Measurements from ENCODE around the gene CD58. TPM values are rescaled to one million over a fixed set of nuclear protein-coding genes. Genes with fewer than 3 reads are reported as not detected.

Gene CD58
- total RNA-seq, 1 donor from 2014 or later, result 17.2 TPM

DNA sequence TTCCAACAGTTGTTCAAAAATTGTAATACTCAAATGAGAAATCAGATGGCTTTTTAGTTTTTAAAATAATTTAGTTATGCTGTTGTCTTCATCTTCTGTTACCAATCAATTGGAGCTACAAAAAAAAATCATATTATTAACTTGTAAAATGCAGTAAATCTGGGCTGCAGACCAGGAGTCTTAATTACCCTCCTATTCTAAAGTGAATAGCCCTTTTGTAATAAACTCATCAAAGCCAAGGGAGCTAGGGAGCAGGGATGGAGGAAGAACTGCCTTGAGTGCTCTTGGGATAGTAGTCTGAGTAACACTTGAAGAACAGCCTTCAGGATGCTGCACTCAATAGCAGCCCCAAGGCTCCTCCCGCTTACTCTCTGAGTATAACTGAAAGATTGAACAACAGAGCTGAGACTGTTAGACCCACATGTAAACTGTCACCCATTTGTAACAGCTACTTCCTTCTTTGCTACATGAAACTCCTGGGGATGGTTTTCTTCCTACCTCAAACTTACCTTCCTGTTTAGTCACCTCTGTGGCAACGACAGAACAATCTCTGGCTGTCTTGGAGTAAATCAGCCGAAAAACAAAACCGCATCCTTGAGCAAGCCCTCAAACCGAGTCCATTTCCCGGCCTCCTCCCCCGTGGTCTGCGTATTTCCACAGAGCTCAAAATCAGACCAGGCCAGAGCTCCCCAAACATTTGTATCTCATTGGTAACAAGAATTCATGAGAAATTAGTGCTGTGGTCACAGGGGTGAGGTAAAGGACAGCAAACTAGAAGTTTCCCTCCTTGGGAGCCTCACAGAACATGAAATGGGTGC lies 55.9 kb downstream of the CD58 start:
- DNase-seq (ENCODE audit: extremely low read depth, low read depth, low spot score), result no peak

DNA sequence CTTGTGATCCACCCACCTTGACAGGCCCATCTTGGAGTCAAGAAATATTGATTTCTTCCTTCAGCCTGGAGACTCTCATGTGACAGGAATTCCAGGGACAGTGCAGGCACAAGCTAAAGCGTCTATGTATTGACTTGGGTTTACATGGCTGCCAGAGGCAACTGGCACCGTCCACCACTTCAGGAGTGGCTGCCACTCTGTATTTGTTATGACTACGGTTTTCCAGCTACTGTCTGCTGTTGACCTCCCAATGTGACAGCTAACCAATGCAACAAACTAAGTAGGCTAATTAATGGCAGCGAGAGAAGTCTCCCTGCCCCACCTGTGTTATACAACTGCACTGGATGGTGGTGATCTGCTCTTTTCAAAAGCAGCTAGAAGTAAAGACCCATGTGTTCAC lies 56.9 kb downstream of the CD58 start:
- no peak for DNase-seq (ENCODE audit: extremely low read depth, low read depth, low spot score)

DNA sequence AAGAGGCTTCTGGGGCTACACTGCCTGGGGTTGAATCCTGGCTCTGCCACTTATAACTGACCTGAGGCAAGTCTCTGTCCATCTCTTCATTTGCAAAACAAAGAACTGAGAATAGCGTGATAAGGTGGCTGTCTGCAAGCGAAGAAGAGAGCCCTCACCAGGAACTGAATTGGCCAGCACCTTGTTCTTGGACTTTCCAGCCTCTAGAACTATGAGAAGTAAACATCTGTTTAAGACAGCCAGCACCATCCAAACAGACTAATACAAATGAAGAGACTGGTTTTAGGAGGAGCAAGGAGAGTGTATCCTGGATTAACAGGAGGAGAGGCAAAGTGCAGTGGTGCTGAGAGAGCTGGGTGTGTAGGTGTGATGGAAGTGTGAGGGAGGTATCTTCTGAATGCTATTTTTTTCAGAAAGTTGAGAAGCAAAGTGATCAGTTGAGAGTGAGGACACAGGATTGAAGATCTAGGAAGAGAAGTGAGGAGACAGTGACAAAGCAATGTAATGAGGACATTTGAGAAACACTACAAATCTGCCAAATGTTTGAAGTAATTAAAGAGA lies 59.3 kb downstream of the CD58 start:
- no peak for DNase-seq (ENCODE audit: extremely low read depth, low read depth, low spot score)

DNA sequence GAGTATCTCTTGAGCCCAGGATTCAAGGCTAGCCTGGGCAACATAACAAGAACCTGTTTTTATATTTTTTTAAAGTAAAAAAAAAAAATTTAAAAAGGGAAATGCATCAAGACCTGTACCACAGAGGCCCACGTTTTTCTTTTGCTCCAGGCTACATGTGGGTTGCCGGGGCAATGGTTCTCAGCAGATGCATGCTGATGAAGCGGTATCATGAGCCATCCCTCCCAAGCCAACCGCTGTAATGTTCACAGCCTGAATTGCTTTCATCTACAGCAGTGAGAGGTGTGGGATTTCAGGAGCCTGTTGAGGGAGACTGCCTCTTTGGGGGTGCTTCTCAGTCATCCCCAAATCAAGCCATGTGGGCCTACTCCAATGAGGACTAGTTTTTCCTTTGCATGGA lies 60.5 kb downstream of the CD58 start:
- DNase-seq (ENCODE audit: extremely low read depth, low read depth, low spot score), result no peak

DNA sequence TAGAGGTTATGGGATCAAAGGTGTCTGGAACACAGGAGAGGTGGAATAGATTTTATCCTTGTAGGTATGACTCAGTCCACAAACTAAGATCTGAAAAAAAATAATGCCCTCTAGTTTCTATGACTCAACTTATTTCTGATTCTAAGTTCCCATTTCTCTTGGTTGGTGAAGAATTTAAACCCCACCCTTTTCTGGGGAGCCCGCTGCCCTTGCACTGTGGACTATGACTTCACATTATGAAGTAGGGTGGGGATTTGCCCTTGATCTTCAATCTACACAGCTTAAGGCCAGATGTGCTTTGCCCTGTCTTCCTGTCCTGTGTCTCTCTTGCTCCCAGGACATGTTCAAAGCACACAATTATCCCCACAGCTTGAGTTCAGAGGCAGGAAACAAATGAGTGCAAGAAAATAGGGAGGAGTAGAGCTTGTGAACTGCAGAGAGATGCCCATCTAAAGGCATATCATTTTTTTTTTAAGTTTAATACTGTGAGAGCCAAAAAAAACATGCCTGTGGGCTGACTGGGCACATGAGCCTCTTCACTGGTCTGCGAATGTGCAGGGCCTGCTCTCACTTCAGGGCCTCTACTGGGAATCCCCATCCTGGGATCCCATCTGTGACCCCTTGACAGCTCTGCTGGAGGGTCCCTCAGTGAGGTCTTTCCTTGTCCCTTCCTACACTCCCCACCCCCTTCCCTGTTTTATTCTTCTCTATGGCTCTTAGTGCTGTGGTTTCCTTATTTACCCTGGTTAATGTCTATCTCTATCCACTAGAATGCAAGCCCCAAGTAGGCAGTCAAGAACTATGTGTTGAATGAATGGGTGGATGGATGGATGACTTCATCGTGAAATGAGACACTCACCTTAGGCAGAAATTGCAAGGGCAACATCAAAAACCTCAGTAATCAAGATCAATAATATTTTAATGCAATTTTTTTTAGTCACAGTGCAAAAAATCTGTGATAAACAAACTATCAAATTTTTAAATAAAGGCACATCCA lies 61.5 kb downstream of the CD58 start:
- DNase-seq (ENCODE audit: extremely low read depth, low read depth, low spot score), result no peak

DNA sequence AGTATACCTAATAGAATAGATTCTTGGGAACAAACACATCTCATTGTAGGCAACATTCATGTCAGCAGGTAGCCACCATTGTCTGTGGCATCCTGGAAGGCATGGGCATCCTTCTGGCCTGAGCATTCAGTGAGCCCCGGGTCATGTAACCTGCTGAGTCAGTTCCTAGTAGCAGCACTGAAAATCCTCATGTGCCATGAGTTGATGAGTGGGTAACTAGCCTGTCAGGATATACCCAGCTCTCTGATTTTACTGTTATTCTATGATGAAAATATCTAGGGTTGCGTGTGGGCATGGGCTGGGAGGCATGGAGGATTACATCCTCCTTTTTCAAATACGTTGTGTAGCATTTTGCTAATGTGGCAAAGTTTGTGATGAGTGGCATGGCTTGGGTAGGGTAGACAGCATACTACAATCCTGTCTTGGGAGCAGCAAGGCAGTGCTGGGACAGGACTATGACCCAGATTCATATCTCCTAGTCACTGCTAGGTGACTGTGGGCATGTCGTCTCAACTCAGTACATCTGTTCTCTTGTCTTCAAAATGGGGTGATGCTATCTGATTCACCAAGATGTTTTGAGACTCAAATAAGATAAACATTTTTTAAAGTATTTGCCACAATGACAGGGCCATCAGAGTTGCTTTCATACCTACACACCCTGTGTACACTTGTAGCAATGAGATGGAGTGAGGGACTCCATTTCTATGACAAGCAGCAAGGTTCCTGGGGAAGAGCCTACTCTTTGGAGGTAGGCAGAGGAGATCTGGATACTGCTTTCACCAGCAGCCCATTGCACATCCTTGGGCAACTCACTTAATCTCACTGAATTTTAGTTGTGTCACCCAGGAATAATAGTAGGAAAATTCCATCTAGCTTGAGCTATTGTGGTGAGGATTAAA lies 62.5 kb downstream of the CD58 start:
- no peak for DNase-seq (ENCODE audit: extremely low read depth, low read depth, low spot score)

DNA sequence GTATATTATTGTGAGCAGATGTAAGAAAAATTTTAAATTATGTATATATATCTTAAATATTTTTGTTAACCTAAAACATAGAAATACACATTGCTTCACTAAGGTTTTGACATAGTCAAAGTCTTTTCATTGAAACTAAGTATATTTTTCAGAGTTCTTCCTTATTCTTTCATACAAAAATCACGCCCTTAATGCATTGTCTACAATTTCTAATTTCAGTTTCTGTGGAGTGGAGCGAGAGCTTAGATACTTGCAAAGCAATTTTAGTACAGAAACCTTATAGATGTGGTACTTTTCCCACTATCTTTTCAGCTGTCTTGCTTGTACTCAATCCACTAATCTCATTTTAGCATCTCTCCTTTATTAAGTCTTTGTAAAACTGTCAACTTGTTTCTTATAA lies 63.2 kb downstream of the CD58 start:
- no peak for DNase-seq (ENCODE audit: extremely low read depth, low read depth, low spot score)

DNA sequence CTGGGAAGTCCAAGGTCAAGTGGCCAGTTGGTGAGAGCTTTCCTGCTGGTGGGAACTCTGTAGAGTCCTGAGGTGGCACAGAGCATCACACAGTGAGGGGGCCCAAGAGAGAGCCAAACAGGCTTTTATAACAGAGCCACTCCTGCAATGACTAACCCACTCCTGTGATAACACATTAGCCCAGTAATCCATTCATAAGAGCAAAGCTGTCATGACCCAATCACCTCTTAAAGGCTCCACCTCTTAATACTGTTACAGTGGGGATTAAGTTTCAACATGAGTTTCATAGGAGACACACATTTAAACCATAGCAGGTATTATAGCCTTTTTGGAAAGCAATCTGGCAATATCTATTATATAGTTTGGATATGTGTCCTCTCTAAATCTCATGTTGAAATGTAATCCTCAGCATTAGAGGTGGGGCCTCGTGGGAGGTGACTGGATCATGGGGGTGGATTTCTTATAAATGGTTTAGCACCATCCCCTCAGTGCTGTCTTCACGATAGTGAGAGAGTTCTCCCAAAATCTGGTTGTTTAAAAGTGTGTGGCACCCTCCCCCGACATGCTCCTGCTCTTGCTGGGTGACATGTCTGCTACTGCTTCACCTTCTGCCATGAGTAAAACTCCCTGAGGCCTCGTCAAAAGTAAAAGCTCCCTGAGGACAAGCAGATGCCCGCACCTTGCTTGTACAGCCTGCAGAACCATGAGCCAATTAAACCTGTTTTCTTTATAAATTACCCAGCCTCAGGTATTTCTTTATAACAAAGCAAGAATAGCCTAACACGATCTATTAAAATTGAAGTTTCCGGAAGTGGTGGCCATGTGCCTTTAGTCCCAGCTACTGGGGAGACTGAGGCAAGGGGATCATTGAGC lies 64.5 kb downstream of the CD58 start:
- no peak for DNase-seq (ENCODE audit: extremely low read depth, low read depth, low spot score)

DNA sequence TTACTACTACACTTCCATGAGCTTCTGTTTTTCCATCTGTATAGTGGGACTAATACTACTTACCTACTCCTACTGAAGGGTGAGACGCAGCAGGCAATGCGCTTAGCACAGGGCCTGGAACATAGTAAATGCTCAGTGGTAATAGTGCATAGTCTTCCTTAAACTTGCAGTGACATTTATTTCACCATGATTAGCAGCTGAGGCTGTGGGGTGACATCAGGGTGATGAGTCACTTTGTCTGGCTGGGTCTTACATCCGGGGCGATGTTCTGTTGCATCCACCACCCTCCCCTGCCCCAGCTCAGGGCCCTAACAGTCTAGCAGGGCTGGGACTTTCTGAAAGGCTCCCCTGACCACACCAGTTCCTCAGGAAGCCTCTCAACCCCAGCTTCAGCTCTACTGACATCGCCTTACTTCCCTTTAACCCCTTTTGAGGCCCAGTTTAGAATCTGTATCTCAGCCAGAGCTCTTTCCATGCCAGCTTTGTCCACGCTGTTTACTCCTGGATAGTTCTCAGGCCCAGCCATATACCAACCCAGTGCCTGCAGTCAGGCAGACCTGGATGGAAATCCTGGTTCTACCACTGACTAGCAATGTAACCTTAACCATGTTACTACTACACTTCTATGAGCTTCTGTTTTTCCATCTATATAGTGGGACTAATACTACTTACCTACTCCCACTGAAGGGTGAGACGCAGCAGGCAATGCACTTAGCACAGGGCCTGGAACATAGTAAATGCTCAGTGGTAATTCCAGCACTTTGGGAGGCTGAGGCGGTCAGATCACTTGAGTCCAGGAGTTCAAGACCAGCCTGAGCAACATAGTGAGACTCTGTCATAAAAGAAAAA lies 66.3 kb downstream of the CD58 start:
- DNase-seq (ENCODE audit: extremely low read depth, low read depth, low spot score), result no peak

DNA sequence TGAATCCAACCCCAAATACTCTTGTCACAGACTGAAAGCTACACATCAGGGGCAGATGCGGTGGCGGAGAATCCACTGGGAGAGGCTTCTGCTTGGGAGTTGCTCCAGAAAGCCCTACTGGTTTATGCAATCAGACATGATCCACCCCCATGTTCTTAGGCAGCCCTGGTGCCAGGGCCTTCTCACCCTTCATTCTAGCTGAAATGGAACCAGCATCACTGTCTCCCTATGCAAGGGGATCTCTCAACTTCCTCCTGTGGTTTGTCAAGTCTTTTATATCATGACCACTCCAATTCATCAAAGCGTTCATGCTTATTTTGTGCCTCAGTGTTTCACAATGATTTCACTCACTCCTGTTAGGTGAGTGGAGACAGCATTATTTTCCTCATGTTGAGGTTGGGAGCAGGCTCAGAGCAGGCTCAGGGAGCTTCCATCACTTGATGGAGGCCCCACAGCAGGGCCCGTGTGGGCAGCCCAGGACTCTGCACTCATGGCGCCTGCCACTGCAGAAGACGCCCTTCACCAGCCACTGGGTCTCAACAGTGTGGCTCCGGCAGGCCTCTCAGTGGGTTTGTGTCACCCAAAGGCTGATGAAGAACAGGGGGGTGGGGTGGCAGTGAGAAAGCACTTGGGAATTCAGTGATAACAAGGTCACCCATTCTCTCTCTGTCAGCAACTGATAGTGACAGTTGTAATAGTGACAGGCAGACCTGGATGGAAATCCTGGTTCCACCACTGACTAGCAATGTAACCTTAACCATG lies 67.1 kb downstream of the CD58 start:
- no peak for DNase-seq (ENCODE audit: extremely low read depth, low read depth, low spot score)

DNA sequence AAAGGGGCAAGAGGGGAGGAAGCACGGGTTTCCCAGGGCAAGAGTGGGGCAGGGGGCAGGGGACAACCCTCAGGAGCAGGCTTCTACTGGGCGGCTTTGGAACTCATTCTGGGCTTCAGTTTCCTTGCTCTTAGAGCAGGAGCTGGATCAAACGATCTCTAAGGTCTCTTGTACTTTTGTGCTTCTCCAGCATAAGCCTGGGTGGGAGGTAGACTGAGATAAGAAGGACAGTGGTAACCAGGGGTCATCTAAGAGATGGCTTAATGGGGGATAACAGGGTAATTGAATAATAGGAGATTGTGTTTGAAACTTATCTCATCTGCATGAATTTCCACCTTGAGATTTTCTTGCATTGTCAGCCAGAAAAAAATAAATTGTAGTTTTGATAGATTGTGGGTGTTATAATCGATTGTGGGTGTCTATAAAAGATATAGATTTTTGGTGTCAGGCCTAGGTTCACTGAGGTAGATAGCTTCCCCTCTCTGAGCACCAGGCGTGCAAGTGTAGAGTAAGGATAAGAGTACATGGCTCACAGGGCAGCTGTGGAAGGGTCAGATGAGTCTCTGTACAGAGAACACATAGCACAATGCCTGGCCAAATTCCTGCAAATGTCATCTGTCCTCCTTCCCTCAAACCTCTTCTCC lies 68.0 kb downstream of the CD58 start:
- DNase-seq (ENCODE audit: extremely low read depth, low read depth, low spot score), result no peak

DNA sequence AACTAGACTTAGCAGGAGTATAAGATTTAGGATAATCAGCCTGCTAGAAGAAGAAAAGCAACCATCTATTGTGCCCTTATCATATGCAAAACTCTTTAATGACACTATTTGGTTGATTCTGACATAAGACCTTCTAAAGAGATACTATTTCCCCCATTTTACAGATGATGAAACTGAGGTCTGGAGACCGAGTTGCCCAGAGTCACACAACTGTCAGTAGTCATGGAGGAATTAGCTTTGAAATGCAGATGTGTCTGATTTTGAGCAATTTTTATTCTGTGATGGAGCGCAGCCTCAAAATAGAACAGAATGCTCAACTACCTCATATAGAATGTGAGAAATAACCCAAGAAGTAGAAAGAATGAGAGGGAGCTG lies 69.0 kb downstream of the CD58 start:
- DNase-seq (ENCODE audit: extremely low read depth, low read depth, low spot score), result no peak

DNA sequence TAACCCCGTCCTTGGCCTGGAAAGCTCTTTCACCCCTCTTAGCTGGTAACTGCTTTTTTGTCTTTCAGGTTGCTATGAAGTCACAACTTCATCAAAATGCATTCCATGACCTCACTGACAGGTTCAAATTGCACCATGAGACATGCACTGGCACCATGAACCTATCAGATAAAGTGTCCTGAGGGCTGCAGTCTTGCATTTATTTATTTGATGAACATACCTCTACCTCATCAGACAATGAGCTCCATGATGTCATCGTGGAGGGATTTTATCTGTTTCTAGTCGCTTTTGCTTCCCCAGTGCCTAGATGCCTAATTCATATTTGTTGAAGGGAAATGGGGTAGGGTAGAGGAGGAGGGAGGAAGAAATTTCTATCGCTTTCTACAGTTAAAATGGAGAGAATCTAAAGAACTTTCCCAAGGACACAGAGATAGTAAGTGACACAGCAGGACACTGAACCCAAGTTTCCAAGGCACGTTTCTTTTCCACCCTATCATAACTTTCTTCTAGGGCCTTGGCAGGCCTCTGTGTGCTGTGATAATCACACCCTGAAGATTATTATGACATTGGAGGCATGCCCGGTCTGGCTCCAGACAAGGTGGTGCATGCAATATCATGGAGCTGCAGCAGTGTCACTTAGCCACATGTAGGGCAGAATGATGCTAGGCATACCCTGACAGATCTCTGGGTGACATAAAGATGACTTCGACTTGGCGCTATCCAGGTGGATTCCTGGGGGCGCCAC lies 69.5 kb downstream of the CD58 start:
- no peak for DNase-seq (ENCODE audit: extremely low read depth, low read depth, low spot score)

DNA sequence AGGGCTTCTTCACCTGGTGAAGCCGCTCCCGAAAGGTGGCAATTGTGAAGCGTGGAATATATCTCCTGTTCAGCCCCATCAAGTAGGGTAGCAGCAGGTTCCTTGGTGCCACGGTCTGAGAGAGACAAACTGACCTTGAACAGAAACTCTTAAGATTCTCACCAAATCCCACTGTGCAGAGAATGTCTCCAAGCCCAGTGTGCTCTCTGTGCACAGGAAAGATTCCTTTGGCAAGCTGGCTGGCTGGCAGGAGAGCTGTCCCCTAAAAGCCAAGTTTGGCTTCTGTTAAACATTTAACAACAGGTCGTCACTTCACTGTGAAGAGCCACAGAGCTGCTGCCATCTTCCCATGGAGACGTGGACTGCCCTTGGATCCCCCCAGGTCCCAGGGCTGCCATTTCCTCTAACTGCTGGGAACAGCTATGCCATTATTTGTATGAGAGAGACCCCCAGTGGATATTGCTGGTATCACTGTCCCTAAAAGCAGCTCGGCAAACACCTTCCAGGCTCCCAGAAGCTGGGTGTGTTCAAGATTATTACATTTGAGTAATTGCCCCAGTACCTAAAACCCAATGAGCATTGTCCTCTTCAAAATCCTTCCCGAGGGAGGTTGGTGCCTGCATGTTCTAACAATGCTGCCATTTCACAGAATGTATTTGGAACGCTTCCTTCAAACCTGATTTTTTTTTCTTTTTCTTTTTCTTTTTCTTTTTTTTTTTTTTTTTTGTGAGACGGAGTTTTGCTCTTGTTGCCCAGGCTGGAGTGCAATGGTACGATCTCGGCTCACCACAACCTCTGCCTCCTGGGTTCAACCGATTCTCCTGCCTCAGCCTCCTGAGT lies 71.8 kb downstream of the CD58 start:
- no peak for DNase-seq (ENCODE audit: extremely low read depth, low read depth, low spot score)

DNA sequence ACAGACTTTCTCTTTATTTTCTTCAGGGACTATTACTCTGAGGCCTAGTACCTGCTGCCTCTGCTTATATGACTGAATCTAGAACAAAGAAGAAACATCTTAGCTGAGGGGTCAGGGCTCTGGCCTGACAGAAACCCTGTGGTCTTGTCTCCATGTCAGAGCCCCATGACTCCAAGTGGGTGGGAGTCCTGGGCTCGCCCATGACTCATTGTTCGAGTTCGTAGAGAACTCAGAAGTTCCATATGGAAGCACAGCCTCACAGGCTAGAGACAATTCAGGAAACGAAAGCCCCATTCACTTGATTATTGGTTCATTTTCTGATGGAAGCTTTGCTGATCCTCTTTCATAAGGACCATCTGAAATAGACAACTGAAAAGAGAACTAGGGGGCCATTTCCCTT lies 73.2 kb downstream of the CD58 start:
- no peak for DNase-seq (ENCODE audit: extremely low read depth, low read depth, low spot score)

DNA sequence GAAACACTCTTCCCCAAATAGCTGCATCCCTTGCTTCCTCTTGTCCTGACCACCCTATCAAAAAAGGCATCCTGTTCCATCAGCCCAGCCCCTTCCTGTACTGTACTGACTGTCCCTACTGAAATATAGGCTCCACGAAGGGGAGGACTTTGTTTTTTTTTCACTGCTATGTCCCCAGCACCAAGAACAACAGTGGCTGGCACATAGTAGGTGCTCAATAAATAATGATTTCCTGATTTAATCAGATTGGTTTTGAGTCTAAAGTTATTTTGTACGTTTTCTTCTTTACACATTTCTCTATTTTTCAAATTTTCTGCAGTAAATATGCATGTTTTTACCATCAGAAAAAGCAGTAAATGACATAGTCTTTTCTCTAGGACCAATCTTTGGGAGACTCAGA lies 73.9 kb downstream of the CD58 start:
- DNase-seq (ENCODE audit: extremely low read depth, low read depth, low spot score), result no peak

Data from glomerular endothelial cell (primary cell).